ENCODE measurements around the gene SPTLC3. TPM values are rescaled to one million over a fixed set of nuclear protein-coding genes. Genes with fewer than 3 reads are reported as not detected.
A peak's percentile ranks its signal among the peaks of the same experiment; 100 is the strongest.

Gene SPTLC3
- polyA plus RNA-seq, 3 donors from 2014 or later, result 1.4 to 6.0 (median 2.5) TPM

DNA sequence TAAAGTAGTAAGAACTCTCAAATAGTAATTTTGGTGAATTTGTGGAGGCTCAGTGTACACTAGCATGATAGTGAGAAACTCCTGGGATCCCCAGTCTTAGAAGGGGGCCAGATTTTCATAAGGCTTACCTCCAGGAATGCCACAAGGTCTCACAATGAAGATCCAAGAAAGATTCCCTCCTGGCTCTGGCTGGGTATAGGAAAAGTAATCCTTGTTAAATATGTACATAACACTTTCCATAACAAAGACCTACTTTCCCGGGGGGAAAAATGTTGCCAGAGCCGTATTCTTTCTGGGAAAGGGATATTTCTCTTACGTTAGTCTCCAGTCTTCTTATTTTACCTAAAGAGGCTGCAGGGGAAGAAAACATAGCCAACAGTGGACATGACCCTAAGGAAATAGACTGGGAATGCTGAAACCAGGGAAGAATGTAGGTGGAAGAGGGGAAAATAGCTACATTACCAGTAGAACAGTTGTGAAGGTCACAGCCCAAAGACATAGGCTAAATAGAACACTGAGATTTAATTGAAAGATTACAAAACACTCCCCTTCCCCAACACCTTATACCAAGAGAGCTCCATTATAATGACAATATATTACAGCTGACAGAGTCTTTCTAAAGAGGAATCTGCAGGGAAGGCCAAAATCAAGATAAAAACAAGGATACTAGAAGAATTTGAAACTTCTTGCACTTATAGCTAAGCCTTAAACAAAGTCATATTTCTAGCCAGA, 177.4 kb downstream of the SPTLC3 start:
- H3K27me3 Mint-ChIP-seq (ENCODE audit: low read depth in 3 of 3), result peaks cover 0 to 4% (median 1%) of the 10 kb centered on the region in 3 donors
- peaks cover 0 to 11% (median 3%) of the 10 kb centered on the region in 3 donors for H3K36me3 Mint-ChIP-seq
- H3K4me3 Mint-ChIP-seq, result no peak overlapping the region
- no peak overlapping the region for H3K27ac Mint-ChIP-seq
- peaks cover 6 to 31% (median 10%) of the 10 kb centered on the region in 6 donors for H3K9me3 Mint-ChIP-seq
- H3K4me1 Mint-ChIP-seq, result no peaks in the 10 kb centered on the region
- DNase-seq, result no peak

GRCh38 chr20:13187899-13188298, 179.1 kb downstream of the SPTLC3 start:
- H3K4me3 Mint-ChIP-seq, result no peak overlapping the region
- H3K27ac Mint-ChIP-seq, result no peak overlapping the region
- DNase-seq, result no peak
- H3K4me1 Mint-ChIP-seq, result no peaks in the 10 kb centered on the region
- peaks cover 0 to 11% (median 3%) of the 10 kb centered on the region in 3 donors for H3K36me3 Mint-ChIP-seq
- peaks cover 0 to 4% (median 1%) of the 10 kb centered on the region in 3 donors for H3K27me3 Mint-ChIP-seq (ENCODE audit: low read depth in 3 of 3)
- H3K9me3 Mint-ChIP-seq, result peaks cover 6 to 28% (median 10%) of the 10 kb centered on the region in 6 donors

DNA sequence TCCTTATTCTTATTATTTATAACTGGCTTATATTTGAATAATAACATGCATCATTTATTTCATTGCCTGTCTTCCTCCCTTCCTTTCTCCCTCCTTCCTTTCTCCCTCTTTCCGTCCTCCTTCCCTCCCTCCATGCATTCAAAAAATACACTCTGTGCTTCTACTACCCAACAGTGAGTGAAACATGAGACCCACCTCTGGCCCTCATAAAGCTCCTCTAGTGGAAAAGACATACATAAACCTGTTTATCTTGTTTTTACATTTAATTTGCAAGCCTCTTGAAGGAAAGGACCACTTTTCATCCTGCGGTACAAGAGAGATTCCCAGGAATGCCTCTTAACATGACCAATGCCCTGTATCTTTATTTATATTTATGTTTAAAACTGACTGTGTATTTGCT, 190.5 kb downstream of the SPTLC3 start:
- no peak for DNase-seq
- Mint-ChIP-seq H3K4me3 (no peak overlapping the region), H3K27ac (no peak overlapping the region), H3K4me1 (peaks cover 0 to 2% of the 10 kb centered on the region in 2 donors), H3K36me3 (peaks cover 0 to 4% (median 0%) of the 10 kb centered on the region in 3 donors), H3K27me3 (ENCODE audit: low read depth in 3 of 3) (peaks cover 0 to 2% (median under 1%) of the 10 kb centered on the region in 3 donors), H3K9me3 (peaks cover 0 to 3% (median 0%) of the 10 kb centered on the region in 6 donors)

DNA sequence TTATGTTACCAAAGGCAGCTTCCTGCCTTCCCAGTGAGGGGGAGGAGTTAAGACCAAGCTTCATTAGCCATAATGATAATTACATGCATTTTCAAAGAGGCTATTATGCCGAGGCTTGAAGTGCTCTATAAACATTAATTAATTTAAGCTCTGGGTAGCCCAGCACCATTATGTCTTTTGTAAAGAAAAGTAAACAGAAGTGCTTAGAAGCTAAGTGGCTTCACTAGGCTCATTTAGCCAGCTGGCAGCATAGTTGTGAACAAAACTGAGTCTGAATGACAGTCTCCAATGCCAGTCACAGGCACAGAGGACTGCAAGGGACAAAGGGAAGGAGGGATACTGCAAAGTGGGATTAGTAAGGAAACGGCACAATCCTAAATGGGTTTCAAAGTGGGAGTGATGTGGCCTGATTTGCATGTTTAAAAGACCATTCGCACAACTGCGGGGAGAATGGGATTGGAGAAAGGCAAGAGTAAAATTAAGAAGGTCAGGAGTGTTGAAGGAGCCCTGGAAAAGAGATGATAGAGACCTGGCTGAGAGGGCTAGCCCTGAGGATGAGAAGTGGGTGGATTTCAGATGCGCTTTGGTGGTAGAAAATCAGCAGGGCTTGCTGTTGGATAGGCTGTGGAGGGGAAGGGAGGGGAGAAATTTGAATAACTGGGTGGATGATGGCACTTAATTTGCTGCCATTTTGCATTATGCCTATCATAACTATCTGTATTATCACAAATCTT, 192.2 kb downstream of the SPTLC3 start:
- DNase-seq, result no peak
- H3K9me3 Mint-ChIP-seq, result peaks cover 0 to 3% (median 0%) of the 10 kb centered on the region in 6 donors
- peaks cover 0 to 2% of the 10 kb centered on the region in 2 donors for H3K4me1 Mint-ChIP-seq
- peaks cover 0 to 2% (median 2%) of the 10 kb centered on the region in 3 donors for H3K27me3 Mint-ChIP-seq (ENCODE audit: low read depth in 3 of 3)
- no peak overlapping the region for H3K4me3 Mint-ChIP-seq
- no peak overlapping the region for H3K27ac Mint-ChIP-seq
- H3K36me3 Mint-ChIP-seq, result peaks cover 0 to 4% (median 0%) of the 10 kb centered on the region in 3 donors

DNA sequence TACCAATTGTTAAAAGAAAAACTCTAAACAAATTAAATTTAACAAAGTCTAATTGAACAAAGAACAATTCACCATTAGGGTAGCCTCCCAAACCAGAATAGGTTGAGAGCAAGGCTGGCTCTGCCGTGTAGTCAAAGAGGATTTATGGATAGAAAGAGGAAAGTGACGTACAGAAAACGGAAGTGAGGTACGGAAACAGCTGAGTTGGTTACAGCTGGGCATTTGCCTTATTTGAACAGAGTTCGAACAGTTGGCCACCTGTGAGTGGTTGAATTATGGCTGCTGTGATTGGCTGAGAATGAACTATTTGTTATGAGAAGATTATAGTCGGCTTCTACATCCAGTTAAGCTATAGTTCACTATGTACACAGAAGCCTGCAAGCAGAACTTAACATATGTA, 193.8 kb downstream of the SPTLC3 start:
- Mint-ChIP-seq H3K27me3 (ENCODE audit: low read depth in 3 of 3) (peaks cover 0 to 2% (median 2%) of the 10 kb centered on the region in 3 donors), H3K36me3 (peaks cover 0 to 4% (median 0%) of the 10 kb centered on the region in 3 donors), H3K4me3 (no peak overlapping the region), H3K9me3 (peaks cover 0 to 3% (median 0%) of the 10 kb centered on the region in 6 donors), H3K4me1 (peaks cover 0 to 2% of the 10 kb centered on the region in 2 donors), H3K27ac (no peak overlapping the region)
- no peak for DNase-seq

DNA sequence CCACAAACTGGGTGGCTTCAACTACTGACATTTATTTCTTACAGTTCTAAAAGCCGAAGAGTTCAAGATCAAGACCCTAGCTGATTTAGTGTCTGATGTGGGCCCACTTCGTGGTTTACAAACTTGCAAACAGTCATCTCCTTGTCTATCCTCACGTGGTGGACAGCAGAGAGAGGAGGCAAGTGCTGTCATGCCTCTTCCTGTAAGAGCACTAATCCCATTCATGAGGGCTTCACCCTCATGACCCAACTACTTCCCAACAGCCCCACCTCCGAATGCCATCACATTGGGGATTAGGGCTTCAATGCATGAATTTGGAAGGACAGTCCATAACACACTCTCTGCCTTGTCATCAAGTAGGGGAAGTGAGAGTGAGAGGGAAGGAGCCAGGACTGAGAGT, 196.7 kb downstream of the SPTLC3 start:
- DNase-seq, result no peak
- H3K4me3 Mint-ChIP-seq, result no peak overlapping the region
- H3K4me1 Mint-ChIP-seq, result peaks cover 0 to 2% of the 10 kb centered on the region in 2 donors
- H3K36me3 Mint-ChIP-seq, result peaks cover 0 to 4% (median 0%) of the 10 kb centered on the region in 3 donors
- no peak overlapping the region for H3K27ac Mint-ChIP-seq
- peaks cover 0 to 3% (median 0%) of the 10 kb centered on the region in 6 donors for H3K9me3 Mint-ChIP-seq
- H3K27me3 Mint-ChIP-seq (ENCODE audit: low read depth in 3 of 3), result peaks cover 0 to 2% (median 2%) of the 10 kb centered on the region in 3 donors

DNA sequence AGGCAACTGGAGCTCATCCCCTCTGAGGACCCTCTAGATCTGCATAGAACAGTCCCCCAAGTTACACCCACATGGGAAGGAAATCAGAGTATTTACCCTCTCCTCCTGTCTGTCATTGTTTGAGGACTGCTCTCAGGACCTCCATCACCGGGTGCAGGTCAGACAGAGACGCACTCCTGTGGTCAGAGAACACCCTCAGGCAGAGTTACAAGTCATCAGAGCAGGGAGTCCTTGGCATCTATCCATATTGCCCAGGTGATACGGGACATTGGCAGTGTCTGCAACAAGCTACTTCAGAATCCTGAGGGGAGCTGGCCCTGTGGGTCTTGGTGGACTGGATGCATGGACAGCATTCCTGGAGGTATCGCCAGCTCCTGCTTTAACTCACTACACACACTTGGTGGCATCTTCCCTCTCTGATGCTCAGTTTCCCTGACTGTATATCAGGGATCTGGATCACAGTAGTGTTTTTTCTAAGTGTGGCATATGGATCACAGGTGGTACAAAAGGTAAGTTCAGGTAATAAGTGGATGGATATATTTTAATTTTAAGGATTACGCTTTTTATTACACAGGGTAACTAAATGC, 197.2 kb downstream of the SPTLC3 start:
- DNase-seq, result no peak
- no peak overlapping the region for H3K27ac Mint-ChIP-seq
- H3K4me1 Mint-ChIP-seq, result peaks cover 0 to 2% of the 10 kb centered on the region in 2 donors
- H3K36me3 Mint-ChIP-seq, result peaks cover 0 to 3% (median 0%) of the 10 kb centered on the region in 3 donors
- no peak overlapping the region for H3K4me3 Mint-ChIP-seq
- H3K27me3 Mint-ChIP-seq (ENCODE audit: low read depth in 3 of 3), result peaks cover 0 to 2% (median 2%) of the 10 kb centered on the region in 3 donors
- H3K9me3 Mint-ChIP-seq, result peaks cover 0 to 3% (median 0%) of the 10 kb centered on the region in 6 donors

GRCh38 chr20:13207016-13207415, 198.2 kb downstream of the SPTLC3 start:
- H3K27ac Mint-ChIP-seq, result peak overlapping the region in 1 of 6 donors; percentile 47
- DNase-seq, result no peak
- no peak overlapping the region for H3K4me3 Mint-ChIP-seq
- H3K36me3 Mint-ChIP-seq, result no peaks in the 10 kb centered on the region
- peaks cover 0 to 2% of the 10 kb centered on the region in 2 donors for H3K4me1 Mint-ChIP-seq
- peaks cover 0 to 2% (median 2%) of the 10 kb centered on the region in 3 donors for H3K27me3 Mint-ChIP-seq (ENCODE audit: low read depth in 3 of 3)
- peaks cover 0 to 3% (median 0%) of the 10 kb centered on the region in 6 donors for H3K9me3 Mint-ChIP-seq

DNA sequence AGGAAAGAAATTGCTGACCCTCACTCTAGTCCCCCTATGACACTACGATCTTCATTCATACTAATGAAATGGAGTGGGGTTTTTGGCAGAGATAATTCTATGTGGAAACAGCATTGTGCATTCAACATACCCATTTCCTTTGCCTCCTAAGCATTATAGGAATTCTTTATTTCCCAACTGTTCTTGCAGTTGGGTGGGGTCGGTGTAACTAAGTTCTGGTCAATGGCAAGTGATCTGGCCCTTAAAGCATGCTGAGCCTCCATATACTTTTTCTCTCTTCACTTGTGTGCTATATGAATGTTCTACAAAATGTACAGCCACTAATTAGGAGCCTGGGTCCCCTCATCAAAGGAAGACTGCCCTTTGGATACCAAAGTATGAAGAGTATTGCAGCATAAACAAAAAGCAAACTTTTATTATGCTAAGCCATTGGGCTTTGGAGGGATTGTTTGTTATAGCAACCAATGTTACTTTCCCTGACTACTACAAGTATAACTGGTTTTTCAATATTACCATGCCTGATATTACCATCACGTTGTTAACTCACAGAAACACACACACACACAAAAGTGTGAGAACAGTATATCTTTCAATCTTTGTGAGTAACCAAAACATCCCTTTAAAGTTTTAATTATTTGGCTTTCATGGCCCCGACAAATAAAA, 203.3 kb downstream of the SPTLC3 start:
- DNase-seq, result no peak
- H3K4me1 Mint-ChIP-seq, result peaks cover 0 to 5% of the 10 kb centered on the region in 2 donors
- H3K27me3 Mint-ChIP-seq (ENCODE audit: low read depth in 3 of 3), result peaks cover 2 to 13% (median 7%) of the 10 kb centered on the region in 3 donors
- H3K27ac Mint-ChIP-seq, result no peak overlapping the region
- no peaks in the 10 kb centered on the region for H3K36me3 Mint-ChIP-seq
- no peak overlapping the region for H3K4me3 Mint-ChIP-seq
- H3K9me3 Mint-ChIP-seq, result no peaks in the 10 kb centered on the region

DNA sequence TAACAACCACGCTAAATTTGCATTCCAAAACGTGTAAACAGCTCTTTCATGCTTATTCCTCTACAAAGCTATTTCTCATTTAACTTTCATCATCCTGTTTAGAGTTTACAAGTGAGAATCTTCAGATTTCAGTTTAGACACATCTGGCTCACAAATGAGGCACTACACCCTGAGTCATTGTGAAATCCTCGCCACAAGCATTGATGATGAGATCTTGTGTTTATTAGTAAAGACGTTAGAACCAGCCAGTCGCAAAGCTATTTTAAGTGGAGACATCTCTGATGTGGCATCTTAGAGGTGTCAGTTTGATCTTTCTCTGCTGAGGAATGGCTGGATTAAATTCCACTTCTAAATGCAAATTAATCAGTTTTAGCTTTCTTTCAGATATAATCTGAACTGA, 204.0 kb downstream of the SPTLC3 start:
- no peaks in the 10 kb centered on the region for H3K36me3 Mint-ChIP-seq
- H3K27me3 Mint-ChIP-seq (ENCODE audit: low read depth in 3 of 3), result peaks cover 4 to 15% (median 7%) of the 10 kb centered on the region in 3 donors
- no peak overlapping the region for H3K4me3 Mint-ChIP-seq
- no peak overlapping the region for H3K27ac Mint-ChIP-seq
- H3K9me3 Mint-ChIP-seq, result no peaks in the 10 kb centered on the region
- H3K4me1 Mint-ChIP-seq, result peaks cover 0 to 5% of the 10 kb centered on the region in 2 donors
- DNase-seq, result no peak

DNA sequence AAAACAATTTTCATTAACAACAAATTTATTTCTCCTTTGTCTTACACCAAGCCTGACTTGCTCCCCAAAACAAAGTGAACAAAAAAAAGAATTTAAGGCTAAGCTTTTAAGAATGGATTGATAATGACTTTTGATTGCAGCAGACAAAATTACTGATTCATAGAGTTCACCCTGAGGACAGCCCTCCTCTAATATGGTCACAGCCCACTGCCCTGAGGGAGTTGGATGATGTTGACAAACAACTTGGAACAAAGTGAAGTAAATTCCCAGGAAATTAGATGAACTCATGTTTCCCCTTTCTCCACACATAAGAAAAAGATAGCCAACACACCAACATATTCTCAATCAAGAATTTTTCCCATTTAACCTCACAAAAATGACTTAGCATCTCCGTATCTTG, 204.6 kb downstream of the SPTLC3 start:
- no peaks in the 10 kb centered on the region for H3K9me3 Mint-ChIP-seq
- peaks cover 7 to 19% (median 7%) of the 10 kb centered on the region in 3 donors for H3K27me3 Mint-ChIP-seq (ENCODE audit: low read depth in 3 of 3)
- DNase-seq, result no peak
- no peak overlapping the region for H3K4me3 Mint-ChIP-seq
- H3K4me1 Mint-ChIP-seq, result peaks cover 0 to 5% of the 10 kb centered on the region in 2 donors
- no peaks in the 10 kb centered on the region for H3K36me3 Mint-ChIP-seq
- no peak overlapping the region for H3K27ac Mint-ChIP-seq

- H3K27ac Mint-ChIP-seq, result no peak overlapping the region
- DNase-seq, result no peak
- peaks cover 14 to 19% of the 10 kb centered on the region in 2 donors for H3K4me1 Mint-ChIP-seq
- peaks cover 16 to 34% (median 20%) of the 10 kb centered on the region in 3 donors for H3K27me3 Mint-ChIP-seq (ENCODE audit: low read depth in 3 of 3)
- no peaks in the 10 kb centered on the region for H3K36me3 Mint-ChIP-seq
- no peaks in the 10 kb centered on the region for H3K9me3 Mint-ChIP-seq
- no peak overlapping the region for H3K4me3 Mint-ChIP-seq
These were observed 207.8 kb downstream of the SPTLC3 start for GRCh38 chr20:13216533-13216932.

All from immature natural killer cell (primary cell).